Fibroblast of peridontal ligament (primary cell): Measurements from ENCODE around the gene TMEM178A.
"Not testable (repeated sequence)": the region's sequence is repeated elsewhere in the genome, so short reads cannot be mapped to it uniquely, and the experiment has no call there.

Experiments
- DNase-seq: peaks from one replicate; pipeline ENCODE4 v3.0.0-alpha.2; 2010; ENCODE audit errors: extremely low read depth

TMEM178A gene

GRCh38 chr2:39715095-39715494 lies 49.4 kb downstream of the TMEM178A start:
- no peak for DNase-seq

GRCh38 chr2:39715822-39716221 lies 50.1 kb downstream of the TMEM178A start:
- no peak for DNase-seq

GRCh38 chr2:39717067-39717466 lies 51.4 kb downstream of the TMEM178A start:
- no peak for DNase-seq

- DNase-seq = no peak
Measured at GRCh38 chr2:39718483-39718882, 52.8 kb downstream of the TMEM178A start.

- no peak for DNase-seq
Measured at GRCh38 chr2:39719317-39719716, 53.6 kb downstream of the TMEM178A start.

DNA sequence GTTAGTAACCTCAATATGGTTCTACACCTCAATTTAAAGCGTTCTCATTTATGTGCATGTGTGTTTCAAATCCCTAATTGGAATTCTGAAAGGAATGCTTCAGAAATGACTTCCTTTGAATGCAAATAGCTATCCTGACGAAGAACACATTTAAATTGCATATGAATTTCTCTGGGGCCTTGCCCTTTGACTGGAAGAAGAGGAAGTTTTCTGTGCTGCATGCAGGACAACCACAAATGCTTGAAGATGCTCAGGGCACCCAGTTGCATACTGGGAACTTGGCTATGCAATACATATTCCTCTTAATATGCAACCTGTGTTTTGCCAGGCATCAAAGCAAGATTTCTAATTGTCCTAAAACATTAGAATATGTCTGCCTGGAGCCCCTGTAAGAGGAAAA lies 55.3 kb downstream of the TMEM178A start:
- no peak for DNase-seq

- DNase-seq = no peak
Measured at GRCh38 chr2:39723497-39723896, 57.8 kb downstream of the TMEM178A start.

GRCh38 chr2:39723946-39724827 lies 58.5 kb downstream of the TMEM178A start:
- DNase-seq = no peak

GRCh38 chr2:39724828-39725144 lies 59.1 kb downstream of the TMEM178A start:
- DNase-seq = no peak

DNA sequence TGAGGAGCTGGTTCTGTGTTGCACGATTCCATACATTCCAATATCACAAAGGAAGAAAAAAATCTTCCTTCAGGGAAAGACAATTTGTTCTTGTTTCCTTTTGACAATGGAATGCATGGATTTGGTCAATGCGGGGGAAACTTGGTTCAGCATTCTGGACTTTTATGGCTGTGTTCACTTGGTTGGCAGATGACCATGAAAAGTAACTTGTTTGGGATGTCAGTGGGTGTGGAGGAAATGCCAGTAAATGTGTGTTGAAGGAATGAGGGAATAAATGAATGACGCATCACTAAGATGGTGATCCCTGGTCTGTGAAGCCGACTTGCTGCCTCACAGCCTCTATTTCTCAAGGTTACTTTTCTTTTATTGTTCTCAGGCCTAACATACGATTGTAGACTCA lies 59.7 kb downstream of the TMEM178A start:
- DNase-seq = peak; percentile 25

- not testable (repeated sequence) for DNase-seq
Measured at GRCh38 chr2:39728085-39728484, 62.4 kb downstream of the TMEM178A start.

DNA sequence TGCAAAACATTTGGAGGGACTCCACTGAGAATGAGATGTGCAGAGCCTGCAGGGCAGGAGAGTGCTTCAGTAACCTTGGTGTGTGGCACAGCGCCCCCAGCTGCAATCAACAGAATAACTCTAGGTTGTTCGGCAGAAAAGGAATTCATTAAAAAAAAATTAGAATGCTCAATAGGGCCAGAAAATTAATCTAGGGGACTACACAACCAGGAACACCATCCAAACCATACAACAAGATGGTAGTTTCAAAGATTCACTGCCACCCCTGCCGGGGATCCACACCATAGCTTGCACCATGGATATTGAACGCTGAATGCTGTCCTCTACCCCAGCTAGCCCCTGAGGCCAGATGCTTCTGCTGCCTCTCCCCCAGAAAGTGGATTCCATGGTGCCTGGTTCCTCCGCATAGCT lies 63.2 kb downstream of the TMEM178A start:
- no peak for DNase-seq

GRCh38 chr2:39730276-39730675 lies 64.6 kb downstream of the TMEM178A start:
- no peak for DNase-seq

- no peak for DNase-seq
Measured at GRCh38 chr2:39730685-39731302, 65.1 kb downstream of the TMEM178A start.

DNA sequence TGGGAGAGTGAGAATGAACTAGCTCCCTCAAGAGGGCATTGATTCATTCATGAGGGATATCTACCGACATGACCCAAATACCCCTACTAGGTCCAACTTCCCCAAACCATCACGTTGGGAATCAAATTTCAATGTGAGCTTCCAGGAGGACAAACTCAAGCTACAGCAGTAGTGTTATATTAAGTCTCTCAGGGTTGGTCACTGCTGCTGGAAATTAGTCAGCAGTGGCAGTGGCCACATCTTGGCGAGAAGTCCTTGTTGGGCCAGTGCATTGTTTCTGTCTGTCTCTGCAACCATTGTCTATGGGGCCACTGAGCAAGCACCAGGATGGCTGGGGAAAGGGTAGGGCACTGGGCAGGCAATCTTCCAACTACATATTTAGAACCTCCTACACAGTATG lies 65.8 kb downstream of the TMEM178A start:
- DNase-seq = no peak

GRCh38 chr2:39732482-39732881 lies 66.8 kb downstream of the TMEM178A start:
- peak; percentile 19 for DNase-seq

GRCh38 chr2:39733070-39733674 lies 67.5 kb downstream of the TMEM178A start:
- DNase-seq = peak; percentile 35

DNA sequence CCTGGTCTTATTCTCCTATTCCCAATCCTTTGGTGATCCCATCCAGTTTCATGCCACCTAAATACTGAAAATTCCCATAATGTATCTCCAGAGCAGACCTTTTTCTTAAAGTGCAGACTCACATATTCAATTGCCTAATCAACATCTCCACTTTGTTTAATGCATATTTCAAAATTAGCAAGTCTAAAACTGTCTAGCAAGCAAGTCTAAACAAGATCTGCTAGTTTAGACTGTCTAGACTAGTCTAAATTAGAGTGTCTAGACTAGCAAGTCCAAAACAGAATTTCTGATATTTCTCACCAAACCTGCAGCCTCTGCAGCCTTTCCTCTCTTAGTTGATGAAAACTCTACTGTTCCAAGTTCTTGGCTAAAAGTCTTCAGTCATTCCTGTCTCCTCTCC lies 68.7 kb downstream of the TMEM178A start:
- DNase-seq = no peak

GRCh38 chr2:39735648-39736047 lies 69.9 kb downstream of the TMEM178A start:
- no peak for DNase-seq

- peak; percentile 90 for DNase-seq
Measured at GRCh38 chr2:39736640-39737039, 70.9 kb downstream of the TMEM178A start.

DNA sequence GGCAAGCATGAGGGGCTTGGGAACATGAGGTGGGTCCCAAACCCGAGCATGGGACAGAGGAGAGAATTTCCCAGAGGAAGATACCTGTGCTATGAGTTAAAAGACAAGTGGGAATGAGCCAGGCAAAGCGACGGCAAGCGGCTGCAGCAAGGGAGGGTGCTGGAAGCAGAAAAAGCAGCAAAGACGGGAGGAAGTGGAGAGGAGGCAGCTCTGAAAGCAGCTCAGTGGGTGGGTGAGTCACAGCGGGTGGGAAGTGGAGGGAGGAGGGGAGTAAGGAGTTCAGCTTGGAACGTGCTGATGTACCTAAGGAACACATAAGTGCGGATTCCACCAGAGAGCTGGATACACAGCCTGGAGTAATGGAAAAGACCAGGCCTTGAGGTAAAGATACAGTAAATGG lies 71.9 kb downstream of the TMEM178A start:
- DNase-seq = peak; percentile 58

- DNase-seq = no peak
Measured at GRCh38 chr2:39738936-39739335, 73.2 kb downstream of the TMEM178A start.

DNA sequence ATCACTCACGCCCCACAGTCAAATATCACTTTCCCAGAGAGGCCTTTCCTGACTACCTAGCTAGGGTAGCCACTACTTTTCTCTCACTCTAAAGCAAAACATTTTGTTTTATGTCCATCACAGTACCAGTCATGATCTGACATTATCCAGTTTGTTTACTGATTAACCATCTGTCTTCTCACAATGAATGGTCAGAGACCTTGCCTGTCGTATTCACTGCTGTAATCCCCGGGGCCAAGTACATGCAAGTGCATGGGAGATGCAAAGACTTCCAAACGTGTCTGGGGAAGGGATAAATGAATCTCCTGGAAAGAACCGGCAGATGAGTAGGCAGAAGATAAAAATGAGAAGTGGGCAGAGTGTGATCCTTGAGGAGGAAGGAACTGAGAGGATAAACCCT lies 73.7 kb downstream of the TMEM178A start:
- DNase-seq = no peak
